ENCODE results near the gene U2SURP. TPM values are rescaled to one million over a fixed set of nuclear protein-coding genes. Genes with fewer than 3 reads are reported as not detected.

Gene U2SURP
- total RNA-seq, 2 donors from 2014 or later: 139 to 160 TPM

DNA sequence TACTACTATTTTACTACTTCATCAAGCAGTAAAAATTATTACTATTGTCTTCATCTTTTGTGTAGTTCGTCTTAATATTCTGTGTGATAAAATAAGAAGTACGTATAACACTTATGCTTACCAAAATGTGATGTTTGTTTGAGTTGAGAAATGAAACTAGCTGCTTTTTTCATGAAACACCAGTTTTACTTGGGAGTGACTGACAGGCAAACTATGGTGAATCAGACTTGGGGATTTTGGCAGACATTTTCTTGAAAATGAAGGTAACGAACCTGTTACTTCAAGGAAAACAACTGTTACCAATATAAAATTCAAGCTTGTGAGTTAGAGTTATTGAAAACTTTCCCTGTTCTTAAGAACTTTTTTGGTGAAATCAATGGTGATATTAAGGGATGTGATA, 10.3 kb downstream of the U2SURP start:
- Mint-ChIP-seq H3K4me3 (no peak overlapping the region), H3K9me3 (no peaks in the 10 kb centered on the region), H3K4me1 (peaks cover 11% of the 10 kb centered on the region), H3K27ac (no peak overlapping the region), H3K36me3 (ENCODE audit: low read depth) (peaks cover 10% of the 10 kb centered on the region), H3K27me3 (ENCODE audit: insufficient read depth) (no peaks in the 10 kb centered on the region)
- Histone ChIP-seq H3K4me3 (ENCODE audit: low read length) (peak overlapping the region; percentile 7), H3K36me3 (ENCODE audit: control insufficient read depth, insufficient read depth, low read length) (peaks cover 50% of the 10 kb centered on the region), H3K27me3 (ENCODE audit: control insufficient read depth, insufficient read depth, low read length, poor library complexity, severe bottlenecking) (no peaks in the 10 kb centered on the region), H3K27ac (ENCODE audit: low read depth, low read length) (no peak overlapping the region), H3K4me1 (ENCODE audit: control insufficient read depth, insufficient read depth, low read length) (no peaks in the 10 kb centered on the region), H3K9me3 (ENCODE audit: control insufficient read depth, low read length) (peaks cover under 1% of the 10 kb centered on the region), H3K9ac (ENCODE audit: extremely low read depth, low read length, poor library complexity, severe bottlenecking) (no peak overlapping the region)
- no peak for DNase-seq
- TF ChIP-seq, protein P1, sequence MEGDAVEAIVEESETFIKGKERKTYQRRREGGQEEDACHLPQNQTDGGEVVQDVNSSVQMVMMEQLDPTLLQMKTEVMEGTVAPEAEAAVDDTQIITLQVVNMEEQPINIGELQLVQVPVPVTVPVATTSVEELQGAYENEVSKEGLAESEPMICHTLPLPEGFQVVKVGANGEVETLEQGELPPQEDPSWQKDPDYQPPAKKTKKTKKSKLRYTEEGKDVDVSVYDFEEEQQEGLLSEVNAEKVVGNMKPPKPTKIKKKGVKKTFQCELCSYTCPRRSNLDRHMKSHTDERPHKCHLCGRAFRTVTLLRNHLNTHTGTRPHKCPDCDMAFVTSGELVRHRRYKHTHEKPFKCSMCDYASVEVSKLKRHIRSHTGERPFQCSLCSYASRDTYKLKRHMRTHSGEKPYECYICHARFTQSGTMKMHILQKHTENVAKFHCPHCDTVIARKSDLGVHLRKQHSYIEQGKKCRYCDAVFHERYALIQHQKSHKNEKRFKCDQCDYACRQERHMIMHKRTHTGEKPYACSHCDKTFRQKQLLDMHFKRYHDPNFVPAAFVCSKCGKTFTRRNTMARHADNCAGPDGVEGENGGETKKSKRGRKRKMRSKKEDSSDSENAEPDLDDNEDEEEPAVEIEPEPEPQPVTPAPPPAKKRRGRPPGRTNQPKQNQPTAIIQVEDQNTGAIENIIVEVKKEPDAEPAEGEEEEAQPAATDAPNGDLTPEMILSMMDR (conservative IDR thresholded peaks at IDR 0.05): no peak
- 93 to 100% methylated on average over 2 to 3 of the region's 3 CpGs for WGBS, 2 experiments (ENCODE audit: insufficient coverage in 1 of 2, insufficient read length in 1 of 2)

DNA sequence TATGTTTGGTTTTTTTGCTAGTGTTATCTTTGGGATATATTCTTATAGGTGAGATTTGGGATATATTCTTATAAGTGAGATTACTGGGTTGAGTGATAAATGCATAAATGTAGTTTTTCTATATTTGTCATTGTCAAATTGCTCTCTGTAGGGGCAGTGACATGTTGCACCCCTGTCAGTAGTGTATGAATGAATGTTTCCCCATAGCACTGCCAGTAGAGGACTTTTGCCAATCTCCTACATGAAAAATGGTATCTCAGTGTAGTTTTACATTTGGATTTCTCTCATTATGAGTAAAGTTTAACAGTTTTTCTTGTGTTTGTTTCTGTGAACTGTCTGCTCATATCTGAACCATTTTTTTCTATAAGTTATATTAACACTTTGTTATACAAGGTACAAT, 13.6 kb downstream of the U2SURP start:
- Histone ChIP-seq H3K27ac (ENCODE audit: low read depth, low read length) (no peak overlapping the region), H3K27me3 (ENCODE audit: control insufficient read depth, insufficient read depth, low read length, poor library complexity, severe bottlenecking) (no peaks in the 10 kb centered on the region), H3K9me3 (ENCODE audit: control insufficient read depth, low read length) (peaks cover 13% of the 10 kb centered on the region), H3K9ac (ENCODE audit: extremely low read depth, low read length, poor library complexity, severe bottlenecking) (no peak overlapping the region), H3K4me3 (ENCODE audit: low read length) (no peak overlapping the region), H3K36me3 (ENCODE audit: control insufficient read depth, insufficient read depth, low read length) (peaks cover 82% of the 10 kb centered on the region), H3K4me1 (ENCODE audit: control insufficient read depth, insufficient read depth, low read length) (no peaks in the 10 kb centered on the region)
- H3K4me1 Mint-ChIP-seq: peaks cover 9% of the 10 kb centered on the region
- H3K27me3 Mint-ChIP-seq (ENCODE audit: insufficient read depth): no peaks in the 10 kb centered on the region
- TF ChIP-seq, protein P1 (conservative IDR thresholded peaks at IDR 0.05): no peak
- no peak overlapping the region for H3K27ac Mint-ChIP-seq
- no peak for DNase-seq
- H3K4me3 Mint-ChIP-seq: no peak overlapping the region
- H3K9me3 Mint-ChIP-seq: peaks cover 4% of the 10 kb centered on the region
- H3K36me3 Mint-ChIP-seq (ENCODE audit: low read depth): peaks cover 35% of the 10 kb centered on the region

DNA sequence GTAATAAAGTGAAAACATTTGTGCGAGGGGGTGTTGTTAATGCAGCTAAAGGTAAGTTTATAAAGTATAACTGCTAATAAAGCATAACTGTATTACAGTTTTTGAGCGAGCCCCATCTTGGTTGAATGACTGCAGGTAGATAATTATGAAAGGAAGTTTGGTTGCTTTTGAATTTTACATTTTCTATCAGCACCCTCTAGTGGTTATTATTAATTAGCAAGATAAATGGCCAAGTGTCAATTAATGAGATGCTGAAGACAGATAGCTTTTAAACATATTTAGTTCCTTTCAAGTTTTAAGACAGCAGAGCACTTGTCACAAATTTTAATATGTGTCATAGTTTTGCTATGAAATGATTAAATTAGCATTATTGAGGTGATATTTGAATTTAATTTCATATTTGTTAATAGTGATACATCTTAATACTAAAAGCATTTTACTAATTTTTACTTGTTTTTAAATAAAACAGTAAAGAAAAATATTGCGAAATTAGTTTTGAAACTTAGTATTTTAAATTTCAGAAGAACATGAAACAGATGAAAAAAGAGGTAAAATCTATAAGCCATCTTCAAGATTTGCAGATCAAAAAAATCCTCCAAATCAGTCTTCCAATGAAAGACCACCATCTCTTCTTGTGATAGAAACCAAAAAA, 15.1 kb downstream of the U2SURP start:
- Histone ChIP-seq H3K27ac (ENCODE audit: low read depth, low read length) (no peak overlapping the region), H3K9ac (ENCODE audit: extremely low read depth, low read length, poor library complexity, severe bottlenecking) (no peak overlapping the region), H3K4me3 (ENCODE audit: low read length) (no peak overlapping the region), H3K9me3 (ENCODE audit: control insufficient read depth, low read length) (peaks cover 13% of the 10 kb centered on the region), H3K27me3 (ENCODE audit: control insufficient read depth, insufficient read depth, low read length, poor library complexity, severe bottlenecking) (no peaks in the 10 kb centered on the region), H3K36me3 (ENCODE audit: control insufficient read depth, insufficient read depth, low read length) (peaks cover 93% of the 10 kb centered on the region), H3K4me1 (ENCODE audit: control insufficient read depth, insufficient read depth, low read length) (no peaks in the 10 kb centered on the region)
- Mint-ChIP-seq H3K27ac (no peak overlapping the region), H3K27me3 (ENCODE audit: insufficient read depth) (no peaks in the 10 kb centered on the region), H3K36me3 (ENCODE audit: low read depth) (peaks cover 47% of the 10 kb centered on the region), H3K4me3 (no peak overlapping the region), H3K4me1 (peaks cover 8% of the 10 kb centered on the region), H3K9me3 (peaks cover 4% of the 10 kb centered on the region)
- WGBS, 2 experiments (ENCODE audit: insufficient coverage in 1 of 2, insufficient read length in 1 of 2): 92 to 100% methylated on average over 1 to 3 of the region's 3 CpGs
- TF ChIP-seq, protein P1 (conservative IDR thresholded peaks at IDR 0.05): peak; percentile 77
- no peak for DNase-seq

Measured in endodermal cell (in vitro differentiated cells).